Subcutaneous abdominal adipose tissue (tissue), 5 donors: ENCODE measurements around the gene SETBP1.

Source experiments
- H3K27ac ChIP-seq: one replicate; pipeline ENCODE4 v1.7.0; 2013; ENCODE audit warnings: low read depth, mild to moderate bottlenecking, inconsistent platforms, low read length, moderate library complexity
- H3K27me3 ChIP-seq, 5 donors: one replicate each; pipeline ENCODE4 v1.7.0; 2013; ENCODE audit warnings: low read length in 5 of 5, inconsistent platforms in 1 of 5; ENCODE audit not compliant: control insufficient read depth in 5 of 5, insufficient read depth in 4 of 5
- H3K36me3 ChIP-seq, 5 donors: one replicate each; pipeline ENCODE4 v1.7.0; 2013; ENCODE audit warnings: low read length in 5 of 5; ENCODE audit not compliant: control insufficient read depth in 5 of 5, insufficient read depth in 5 of 5
- H3K4me1 ChIP-seq, 5 donors: one replicate each; pipeline ENCODE4 v1.7.0; 2013; ENCODE audit warnings: low read length in 5 of 5, mild to moderate bottlenecking in 3 of 5, moderate library complexity in 1 of 5; ENCODE audit not compliant: control insufficient read depth in 5 of 5, insufficient read depth in 5 of 5
- H3K4me3 ChIP-seq, 5 donors: one replicate each; pipeline ENCODE4 v1.7.0; 2013; ENCODE audit warnings: low read length in 5 of 5, low read depth in 1 of 5
- H3K9ac ChIP-seq, 5 donors: one replicate each; pipeline ENCODE4 v1.7.0; 2013; ENCODE audit warnings: low read length in 5 of 5, mild to moderate bottlenecking in 4 of 5, moderate library complexity in 3 of 5
- H3K9me3 ChIP-seq, 5 donors: one replicate each; pipeline ENCODE4 v1.7.0; 2013; ENCODE audit warnings: low read length in 5 of 5; ENCODE audit not compliant: control insufficient read depth in 5 of 5
- donor health status: healthy.
- donor health status: healthy.
- donor health status: healthy.
- donor health status: healthy.
- donor health status: healthy.

Gene SETBP1

DNA sequence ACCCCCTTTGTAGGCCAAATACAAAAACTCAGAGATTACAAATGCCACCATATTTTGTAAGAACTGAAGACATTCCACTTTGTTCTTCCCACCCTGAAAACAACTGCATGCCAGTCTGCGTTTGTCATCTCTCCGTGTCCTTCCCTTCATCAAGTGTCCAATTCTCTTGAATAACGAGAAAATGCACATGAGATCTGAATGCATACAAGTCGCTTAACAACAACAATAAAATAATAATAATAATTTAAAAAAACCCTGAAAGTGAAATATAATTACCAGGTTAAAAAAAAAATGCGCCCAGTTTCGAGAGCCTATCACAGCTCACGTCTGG, 2.0 kb upstream of the SETBP1 start:
- peaks cover 0 to 27% (median 15%) of the 10 kb centered on the region in 5 donors for H3K4me1 ChIP-seq
- H3K27me3 ChIP-seq, result peaks cover 0 to 5% (median 0%) of the 10 kb centered on the region in 5 donors
- H3K27ac ChIP-seq, result peak overlapping the region; percentile 87
- no peak overlapping the region for H3K9ac ChIP-seq
- peak overlapping the region in 4 of 5 donors; percentile 7 to 83 (median 77) for H3K4me3 ChIP-seq
- no peaks in the 10 kb centered on the region for H3K36me3 ChIP-seq
- H3K9me3 ChIP-seq, result no peaks in the 10 kb centered on the region

DNA sequence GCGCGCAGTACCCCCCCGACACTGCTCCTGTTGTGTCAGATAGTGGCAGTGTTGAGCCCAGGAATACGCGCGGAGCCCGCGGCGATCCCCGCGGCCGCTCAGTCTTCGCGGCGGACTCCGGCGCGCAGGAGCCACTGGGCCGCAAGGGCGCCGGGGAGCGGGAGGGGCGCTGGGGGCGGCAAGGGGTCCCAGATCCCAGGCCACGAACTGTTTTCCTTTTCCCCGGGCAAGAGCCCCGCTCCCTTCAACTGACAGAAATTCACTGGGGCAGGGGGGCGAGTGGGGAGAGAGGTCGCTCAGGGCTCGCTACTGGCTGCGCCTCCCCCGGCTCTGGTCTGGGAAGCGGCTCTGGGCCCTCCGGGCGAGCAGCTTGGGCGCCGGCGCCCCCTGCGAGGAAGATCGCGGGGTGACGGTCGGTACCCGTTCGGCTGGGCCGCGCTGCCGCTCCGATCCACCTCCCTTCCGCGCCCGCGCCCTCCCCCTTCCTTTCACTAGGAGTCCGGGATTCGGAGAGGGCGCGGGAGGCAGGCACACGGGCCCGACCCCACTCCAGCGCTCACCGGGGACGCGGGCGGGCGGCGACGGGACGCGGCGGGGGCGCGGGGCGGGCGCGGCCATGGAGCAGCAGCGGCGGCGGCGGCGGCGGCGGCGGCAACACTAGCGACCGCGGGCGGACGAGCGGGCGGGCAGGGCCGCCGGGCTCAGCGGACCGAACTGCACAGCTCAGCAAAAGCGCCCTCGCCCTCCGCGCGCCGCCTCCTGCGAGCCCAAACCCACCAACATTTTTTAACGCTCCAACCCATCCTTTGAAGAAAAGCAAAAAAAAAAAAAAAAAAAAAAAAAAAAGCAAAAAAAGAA, 1.4 kb upstream of the SETBP1 start:
- peaks cover 0 to 27% (median 15%) of the 10 kb centered on the region in 5 donors for H3K4me1 ChIP-seq
- H3K36me3 ChIP-seq, result no peaks in the 10 kb centered on the region
- H3K27ac ChIP-seq, result peak overlapping the region; percentile 87
- H3K9me3 ChIP-seq, result no peaks in the 10 kb centered on the region
- peak overlapping the region in 4 of 5 donors; percentile 69 to 80 (median 78) for H3K9ac ChIP-seq
- H3K4me3 ChIP-seq, result peak overlapping the region in 4 of 5 donors; percentile 70 to 83 (median 77)
- H3K27me3 ChIP-seq, result peaks cover 0 to 5% (median 0%) of the 10 kb centered on the region in 5 donors

DNA sequence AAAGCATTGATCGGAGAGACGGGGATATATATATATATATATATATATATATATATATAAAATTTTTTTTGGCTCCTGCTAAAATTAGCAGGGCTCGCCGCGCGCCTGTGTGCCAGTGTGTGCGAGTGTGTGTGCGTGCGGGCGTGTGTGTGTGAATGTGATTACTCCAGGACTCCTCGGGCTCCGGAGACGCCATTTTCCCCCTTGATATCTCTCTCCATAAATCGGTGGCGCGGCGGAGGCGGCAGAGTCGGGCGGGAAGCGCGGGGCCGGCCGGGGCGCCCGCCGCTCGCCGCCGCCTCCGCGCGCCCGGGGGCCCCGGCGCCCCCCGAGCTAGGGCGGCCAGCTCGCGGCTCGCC, 795 bp upstream of the SETBP1 start:
- Histone ChIP-seq H3K9ac (no peak overlapping the region), H3K4me3 (peak overlapping the region in 4 of 5 donors; percentile 73 to 80 (median 77)), H3K36me3 (no peaks in the 10 kb centered on the region), H3K4me1 (peaks cover 0 to 27% (median 15%) of the 10 kb centered on the region in 5 donors), H3K27me3 (peaks cover 0 to 5% (median 0%) of the 10 kb centered on the region in 5 donors), H3K27ac (no peak overlapping the region), H3K9me3 (no peaks in the 10 kb centered on the region)

DNA sequence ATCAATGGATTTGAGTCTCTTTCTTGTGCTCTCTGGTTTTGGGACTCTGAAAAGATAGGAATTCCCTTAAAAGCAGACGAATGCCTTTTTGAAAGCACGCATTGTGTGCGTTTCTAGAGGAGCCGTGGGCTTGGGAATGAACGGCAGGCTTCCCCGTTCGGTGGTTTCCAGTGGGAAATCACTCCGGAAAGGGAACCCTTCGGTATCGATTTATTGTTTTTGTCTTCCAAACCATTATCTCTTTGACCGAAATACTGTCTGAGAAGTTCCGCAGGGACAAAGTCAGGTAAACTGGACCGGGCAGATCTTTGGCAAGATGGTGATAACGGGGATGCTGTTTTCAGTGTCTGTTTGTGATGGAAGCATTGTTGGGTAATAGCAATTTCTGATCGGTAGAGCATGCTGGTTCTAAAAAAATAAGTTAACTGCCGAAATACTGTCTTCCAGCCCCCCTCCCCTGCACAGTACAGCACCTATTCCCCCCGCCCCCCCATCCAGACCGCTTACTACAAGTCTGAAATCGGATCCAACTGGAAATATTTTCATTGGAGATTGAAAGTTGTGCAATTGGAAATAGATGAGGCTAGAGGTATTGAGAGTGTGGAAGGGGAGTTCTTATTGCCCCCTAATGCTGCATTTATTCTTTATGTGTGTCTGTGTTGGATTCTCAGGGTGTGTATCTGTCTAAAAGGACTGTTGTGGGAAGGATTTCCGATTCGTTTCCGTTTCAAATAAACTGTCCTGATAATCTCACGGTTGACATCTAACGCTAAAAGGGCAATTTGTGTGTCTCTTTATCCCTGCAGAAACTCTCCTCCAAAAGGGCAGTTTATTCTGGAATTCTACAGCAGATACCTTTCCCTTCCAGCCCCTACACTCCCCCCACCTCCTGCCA, 635 bp downstream of the SETBP1 start:
- Histone ChIP-seq H3K9ac (peak overlapping the region in 3 of 5 donors; percentile 8 to 62 (median 39)), H3K27me3 (peaks cover 0 to 5% (median 0%) of the 10 kb centered on the region in 5 donors), H3K4me1 (peaks cover 2 to 27% (median 15%) of the 10 kb centered on the region in 5 donors), H3K4me3 (peak overlapping the region; percentile 48 to 77 (median 75)), H3K27ac (peak overlapping the region; percentile 55), H3K36me3 (no peaks in the 10 kb centered on the region), H3K9me3 (no peaks in the 10 kb centered on the region)

DNA sequence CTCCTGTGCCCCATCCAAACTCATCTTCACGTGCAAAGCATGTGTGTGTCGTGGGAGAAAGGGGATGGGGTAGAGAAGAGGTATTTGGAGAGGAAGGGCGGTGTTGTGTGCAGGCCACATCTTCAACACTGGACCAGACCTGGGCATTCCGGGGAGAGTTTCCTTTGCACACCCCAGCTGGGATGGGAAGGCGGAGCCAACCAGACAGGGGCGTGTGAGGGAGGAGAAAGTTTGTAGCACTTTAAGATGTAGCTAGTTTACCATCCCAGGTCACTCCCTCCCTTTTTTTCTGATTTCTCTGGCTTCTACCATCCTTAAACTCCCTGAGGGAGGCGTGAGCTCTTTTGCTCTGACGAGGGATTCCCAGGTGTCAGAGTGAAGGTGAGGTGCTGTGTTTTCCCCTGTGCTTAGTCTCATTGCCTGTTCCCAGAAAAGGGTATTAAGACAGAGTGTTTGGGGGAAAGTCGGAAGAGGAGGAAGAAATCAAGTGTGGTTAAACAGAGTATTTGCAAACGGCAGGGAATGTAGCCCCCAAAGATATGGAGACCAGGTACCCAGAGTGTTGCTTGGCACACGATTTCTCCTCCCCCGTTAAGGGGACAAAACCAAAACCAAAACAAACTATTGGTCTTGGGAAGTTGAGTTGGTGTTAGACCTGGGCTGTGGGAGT, 1.6 kb downstream of the SETBP1 start:
- Histone ChIP-seq H3K27ac (no peak overlapping the region), H3K9me3 (no peaks in the 10 kb centered on the region), H3K36me3 (no peaks in the 10 kb centered on the region), H3K27me3 (peaks cover 0 to 5% (median 0%) of the 10 kb centered on the region in 5 donors), H3K4me1 (peaks cover 2 to 27% (median 15%) of the 10 kb centered on the region in 5 donors), H3K4me3 (peak overlapping the region in 3 of 5 donors; percentile 2 to 77 (median 73)), H3K9ac (no peak overlapping the region)

DNA sequence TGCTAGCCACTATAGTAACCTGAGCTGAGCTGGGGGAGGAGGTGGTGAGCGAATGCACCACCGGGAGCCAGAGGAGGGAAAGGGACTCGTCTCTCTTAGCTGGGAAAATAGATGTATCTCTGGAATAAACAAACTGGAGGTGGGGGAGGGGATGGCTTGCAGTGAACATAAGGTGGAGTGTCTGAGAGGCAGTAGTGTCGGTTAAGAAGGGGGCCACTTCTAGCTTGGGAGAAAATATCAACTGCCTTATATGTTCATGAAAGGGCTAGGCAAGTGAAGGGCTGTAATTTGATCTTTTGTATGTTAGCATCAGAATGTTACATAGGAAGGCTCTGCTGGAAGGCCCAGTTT, 2.2 kb downstream of the SETBP1 start:
- Histone ChIP-seq H3K27ac (no peak overlapping the region), H3K9ac (no peak overlapping the region), H3K4me3 (peak overlapping the region in 3 of 5 donors; percentile 2 to 77 (median 73)), H3K4me1 (peaks cover 2 to 27% (median 15%) of the 10 kb centered on the region in 5 donors), H3K36me3 (no peaks in the 10 kb centered on the region), H3K27me3 (peaks cover 0 to 5% (median 0%) of the 10 kb centered on the region in 5 donors), H3K9me3 (no peaks in the 10 kb centered on the region)

DNA sequence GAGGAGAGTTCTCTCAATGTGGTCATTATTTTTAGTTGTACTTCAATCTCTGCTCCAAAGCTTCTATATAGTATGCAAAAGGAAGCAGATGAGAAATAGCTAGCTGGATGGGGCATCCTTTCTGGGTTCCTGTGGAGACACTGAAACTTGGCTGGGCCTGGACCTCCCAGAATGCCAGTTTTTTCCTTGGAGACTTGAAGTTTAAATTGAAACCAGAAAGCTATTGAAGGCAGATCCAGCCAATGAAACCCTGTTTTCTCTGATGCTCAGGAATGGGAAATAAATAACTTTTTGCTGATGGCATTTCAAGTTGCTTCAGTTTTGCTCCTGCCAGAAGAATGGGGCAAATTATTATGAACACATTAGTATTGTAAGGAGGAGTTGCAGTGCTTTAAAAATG, 2.9 kb downstream of the SETBP1 start:
- Histone ChIP-seq H3K4me3 (no peak overlapping the region), H3K9me3 (no peaks in the 10 kb centered on the region), H3K9ac (no peak overlapping the region), H3K4me1 (peaks cover 2 to 25% (median 11%) of the 10 kb centered on the region in 5 donors), H3K36me3 (no peaks in the 10 kb centered on the region), H3K27me3 (peaks cover 0 to 5% (median 0%) of the 10 kb centered on the region in 5 donors), H3K27ac (no peak overlapping the region)

DNA sequence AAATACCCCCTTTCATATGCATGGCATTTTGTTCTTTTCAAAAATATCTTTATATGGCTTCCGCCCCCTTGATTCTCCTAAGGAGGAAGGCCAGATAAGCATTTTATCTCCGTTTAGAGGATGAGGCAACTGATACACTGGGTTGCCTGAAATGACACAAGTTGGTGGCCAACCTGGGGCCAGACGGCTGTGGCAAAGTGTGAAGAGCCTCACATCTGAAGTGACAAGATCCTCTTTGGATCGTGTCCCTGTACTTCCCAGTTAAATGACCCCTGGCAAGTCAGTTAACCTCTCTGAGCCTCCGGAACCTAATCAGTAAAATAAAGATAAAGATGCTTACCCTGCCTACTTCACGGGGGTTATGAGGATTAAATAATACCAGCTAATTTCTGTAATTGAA, 4.6 kb downstream of the SETBP1 start:
- Histone ChIP-seq H3K36me3 (no peaks in the 10 kb centered on the region), H3K27me3 (peaks cover 0 to 5% (median 0%) of the 10 kb centered on the region in 5 donors), H3K4me3 (no peak overlapping the region), H3K9me3 (no peaks in the 10 kb centered on the region), H3K9ac (no peak overlapping the region), H3K4me1 (peaks cover 2 to 22% (median 9%) of the 10 kb centered on the region in 5 donors), H3K27ac (no peak overlapping the region)

DNA sequence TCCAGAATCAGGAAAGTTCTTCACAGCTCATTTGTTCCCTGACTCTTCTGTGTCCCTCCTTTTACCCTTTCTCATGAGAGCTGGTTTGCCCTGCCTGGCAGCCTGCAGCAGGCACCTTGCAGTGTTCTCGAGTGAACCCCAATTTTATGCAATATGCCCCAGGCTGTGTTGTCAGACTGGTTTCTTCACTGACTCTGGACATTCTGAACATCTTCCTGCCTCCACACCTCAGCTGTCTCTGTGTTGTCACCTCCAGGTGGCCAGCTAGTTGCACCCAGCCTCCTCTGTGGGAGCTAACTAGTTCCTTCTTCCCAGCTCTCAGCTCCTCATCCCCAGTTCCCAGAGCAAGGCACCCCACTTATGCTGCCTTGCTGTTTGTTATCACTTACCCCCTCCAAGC, 5.5 kb downstream of the SETBP1 start:
- no peak overlapping the region for H3K4me3 ChIP-seq
- H3K4me1 ChIP-seq, result peaks cover 2 to 18% (median 5%) of the 10 kb centered on the region in 5 donors
- no peak overlapping the region for H3K9ac ChIP-seq
- H3K27me3 ChIP-seq, result peaks cover 0 to 5% (median 0%) of the 10 kb centered on the region in 5 donors
- H3K27ac ChIP-seq, result no peak overlapping the region
- H3K36me3 ChIP-seq, result no peaks in the 10 kb centered on the region
- H3K9me3 ChIP-seq, result no peaks in the 10 kb centered on the region
